ENCODE data around the gene RARRES1. TPM values are rescaled to one million over a fixed set of nuclear protein-coding genes. Genes with fewer than 3 reads are reported as not detected.

The RARRES1 gene
- total and polyA plus RNA-seq, 8 donors = 0.43 to 237 (median 5.6) TPM

- no peak for TF ChIP-seq EP300 (IDR thresholded peaks at IDR 0.05)
- TF ChIP-seq, protein P1, sequence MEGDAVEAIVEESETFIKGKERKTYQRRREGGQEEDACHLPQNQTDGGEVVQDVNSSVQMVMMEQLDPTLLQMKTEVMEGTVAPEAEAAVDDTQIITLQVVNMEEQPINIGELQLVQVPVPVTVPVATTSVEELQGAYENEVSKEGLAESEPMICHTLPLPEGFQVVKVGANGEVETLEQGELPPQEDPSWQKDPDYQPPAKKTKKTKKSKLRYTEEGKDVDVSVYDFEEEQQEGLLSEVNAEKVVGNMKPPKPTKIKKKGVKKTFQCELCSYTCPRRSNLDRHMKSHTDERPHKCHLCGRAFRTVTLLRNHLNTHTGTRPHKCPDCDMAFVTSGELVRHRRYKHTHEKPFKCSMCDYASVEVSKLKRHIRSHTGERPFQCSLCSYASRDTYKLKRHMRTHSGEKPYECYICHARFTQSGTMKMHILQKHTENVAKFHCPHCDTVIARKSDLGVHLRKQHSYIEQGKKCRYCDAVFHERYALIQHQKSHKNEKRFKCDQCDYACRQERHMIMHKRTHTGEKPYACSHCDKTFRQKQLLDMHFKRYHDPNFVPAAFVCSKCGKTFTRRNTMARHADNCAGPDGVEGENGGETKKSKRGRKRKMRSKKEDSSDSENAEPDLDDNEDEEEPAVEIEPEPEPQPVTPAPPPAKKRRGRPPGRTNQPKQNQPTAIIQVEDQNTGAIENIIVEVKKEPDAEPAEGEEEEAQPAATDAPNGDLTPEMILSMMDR (IDR thresholded peaks at IDR 0.05) = no peak
- TF ChIP-seq POLR2A (IDR thresholded peaks at IDR 0.05) = no peak
- TF ChIP-seq POLR2AphosphoS5 (IDR thresholded peaks at IDR 0.05) = no peak
- Histone ChIP-seq H3K4me1 (peaks cover 11 to 27% (median 20%) of the 10 kb centered on the region in 4 donors), H3K9me3 (peaks cover 0 to 12% (median 4%) of the 10 kb centered on the region in 4 donors), H3K27me3 (no peaks in the 10 kb centered on the region), H3K36me3 (peaks cover 0 to 29% (median 3%) of the 10 kb centered on the region in 4 donors), H3K4me3 (no peak overlapping the region), H3K27ac (no peak overlapping the region)
- WGBS, 5 donors = 71 to 92% (median 87%) methylated on average over 7 of the region's 7 CpGs
- intact Hi-C loops (cut with DNase I; ENCODE audit: low total_unique reads) = no loop called here
- no peak for DNase-seq
These were observed 3.2 kb upstream of the RARRES1 start for GRCh38 chr3:158735296-158736033.

DNA sequence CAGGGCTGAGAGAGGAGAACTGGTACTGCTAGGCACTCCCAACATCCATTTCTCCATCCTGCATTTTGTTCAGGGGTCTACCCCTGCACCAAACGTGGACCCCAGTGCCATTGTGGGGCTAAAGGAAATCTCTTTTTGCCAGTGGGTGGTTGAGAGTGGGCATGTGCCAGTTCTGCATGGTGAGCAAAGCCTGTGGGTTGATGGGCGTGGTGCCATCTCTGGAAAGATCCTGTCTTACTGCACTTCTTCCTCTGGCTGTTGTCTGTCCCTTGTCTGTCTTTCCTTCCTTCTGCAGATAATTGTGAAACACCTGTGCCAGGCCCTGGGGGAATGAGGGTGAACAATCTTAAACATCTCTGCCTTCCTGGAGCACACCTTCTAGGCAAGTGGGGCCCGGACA is 1.4 kb upstream of the RARRES1 start:
- DNase-seq = no peak
- peaks cover 0 to 12% (median 4%) of the 10 kb centered on the region in 4 donors for H3K9me3 ChIP-seq
- H3K4me1 ChIP-seq = peaks cover 11 to 27% (median 20%) of the 10 kb centered on the region in 4 donors
- peak overlapping the region in 2 of 5 donors; percentile 14 to 81 for H3K27ac ChIP-seq
- no peaks in the 10 kb centered on the region for H3K27me3 ChIP-seq
- intact Hi-C loops (cut with DNase I; ENCODE audit: low total_unique reads) = no loop called here
- no peak overlapping the region for H3K4me3 ChIP-seq
- WGBS, 5 donors = 75 to 89% (median 82%) methylated on average over 3 of the region's 3 CpGs
- TF ChIP-seq, protein P1 (IDR thresholded peaks at IDR 0.05) = no peak
- TF ChIP-seq EP300 (IDR thresholded peaks at IDR 0.05) = no peak
- no peak for TF ChIP-seq POLR2AphosphoS5 (IDR thresholded peaks at IDR 0.05)
- TF ChIP-seq POLR2A (IDR thresholded peaks at IDR 0.05) = no peak
- H3K36me3 ChIP-seq = peaks cover 0 to 23% (median 2%) of the 10 kb centered on the region in 4 donors

- Histone ChIP-seq H3K27me3 (no peaks in the 10 kb centered on the region), H3K9me3 (peaks cover 0 to 12% (median 4%) of the 10 kb centered on the region in 4 donors), H3K4me3 (peak overlapping the region; percentile 68 to 83 (median 70)), H3K36me3 (peaks cover 0 to 15% (median 0%) of the 10 kb centered on the region in 4 donors), H3K4me1 (peaks cover 14 to 32% (median 23%) of the 10 kb centered on the region in 4 donors), H3K27ac (peak overlapping the region in 4 of 5 donors; percentile 73 to 81 (median 80))
- no peak for DNase-seq
- intact Hi-C loops (cut with DNase I; ENCODE audit: low total_unique reads) = no loop called here
- 44 to 62% (median 52%) methylated on average over 15 of the region's 15 CpGs for WGBS, 5 donors
- TF ChIP-seq EP300 (IDR thresholded peaks at IDR 0.05) (no peak), POLR2A (IDR thresholded peaks at IDR 0.05) (no peak), POLR2AphosphoS5 (IDR thresholded peaks at IDR 0.05) (no peak)
- TF ChIP-seq, protein P1 (IDR thresholded peaks at IDR 0.05) = no peak
These were observed 571 bp upstream of the RARRES1 start for GRCh38 chr3:158732856-158733200.

GRCh38 chr3:158731486-158731885 is 771 bp downstream of the RARRES1 start:
- WGBS, 5 donors = 54 to 83% (median 65%) methylated on average over 14 of the region's 14 CpGs
- DNase-seq = peak in 1 of 2 donors; percentile 26
- H3K4me1 ChIP-seq = peaks cover 20 to 45% (median 27%) of the 10 kb centered on the region in 4 donors
- peaks cover 0 to 13% (median 0%) of the 10 kb centered on the region in 4 donors for H3K36me3 ChIP-seq
- no peak for TF ChIP-seq POLR2A (IDR thresholded peaks at IDR 0.05)
- no peak for TF ChIP-seq POLR2AphosphoS5 (IDR thresholded peaks at IDR 0.05)
- no peak for TF ChIP-seq EP300 (IDR thresholded peaks at IDR 0.05)
- TF ChIP-seq, protein P1 (IDR thresholded peaks at IDR 0.05) = no peak
- peaks cover 0 to 12% (median 4%) of the 10 kb centered on the region in 4 donors for H3K9me3 ChIP-seq
- H3K27ac ChIP-seq = peak overlapping the region in 4 of 5 donors; percentile 73 to 81 (median 80)
- intact Hi-C loops (cut with DNase I; ENCODE audit: low total_unique reads) = no loop called here
- H3K27me3 ChIP-seq = no peaks in the 10 kb centered on the region
- peak overlapping the region; percentile 68 to 83 (median 70) for H3K4me3 ChIP-seq

Measured in stomach (tissue), 9 donors.